K562 (cell line): ENCODE results near the gene KIAA2012. TPM values are rescaled to one million over a fixed set of nuclear protein-coding genes. Genes with fewer than 3 reads are reported as not detected.

Source experiments
- ATAC-seq: fragments of 200-7000 bp; cut with Tn5 transposase; 3 replicates; pipeline ENCODE4 v1.9.1; 2020; ENCODE audit warnings: moderate library complexity
- BruUV-seq: library from RNA; stranded (reverse); fragments of 400-500 nt; replicated peaks from 2 replicates; lab custom pipeline; 2021; lab: Mats Ljungman, UMichigan
- CTCF ChIA-PET: fragments of 300-600 bp; formaldehyde crosslinking; extraction: SDS; loops from one replicate; lab custom pipeline; 2021; ENCODE audit warnings: low intra/inter-chr PET ratio; lab: Yijun Ruan, JAX
- POLR2A ChIA-PET: fragments of 300-600, 350-650 bp; sonication (Branson Sonifier 250); formaldehyde crosslinking; extraction: SDS; loops from one replicate; lab custom pipeline; 2021; ENCODE audit warnings: antibody characterized with exemption, inconsistent platforms; lab: Yijun Ruan, JAX
- DNase-seq, 4 experiments: peaks; one replicate each; pipeline versions ENCODE4 v3.0.0 to v3.0.0-alpha.2; 2011 to 2018; ENCODE audit warnings: low spot score in 3 of 4, mixed read lengths in 3 of 4; ENCODE audit errors: extremely low read depth in 1 of 4
- FAIRE-seq: peaks from 2 replicates; lab custom pipeline; 2011; peaks lifted over from hg19 to GRCh38; lab: Jason Lieb, UNC
- H2AFZ ChIP-seq: 2 replicates; pipeline ENCODE4 v1.6.0; 2011; ENCODE audit warnings: low read depth, low read length, control low read depth, inconsistent platforms
- H3K27ac ChIP-seq: fragments of 200-600 bp; 3 replicates; pipeline ENCODE4 v1.8.0; 2011; ENCODE audit warnings: low read depth, mild to moderate bottlenecking, control low read depth, inconsistent platforms, low read length, moderate library complexity, mixed read lengths; ENCODE audit errors: extremely low read depth
- H3K27me3 ChIP-seq, 2 experiments: fragments of 300-600 bp in 1 of 2; 2 replicates in 1 of 2; 3 replicates in 1 of 2; pipeline versions ENCODE4 v1.6.0 to v1.8.0; 2011; ENCODE audit warnings: inconsistent platforms in 2 of 2, low read length in 2 of 2, mild to moderate bottlenecking in 1 of 2, mixed read lengths in 1 of 2, moderate library complexity in 1 of 2; ENCODE audit not compliant: control insufficient read depth in 2 of 2, insufficient read depth in 2 of 2
- H3K36me3 ChIP-seq: fragments of 300-600 bp; 3 replicates; pipeline ENCODE4 v1.8.0; 2011; ENCODE audit warnings: mild to moderate bottlenecking, low read length, inconsistent platforms; ENCODE audit not compliant: control insufficient read depth, insufficient read depth
- H3K4me1 ChIP-seq, 2 experiments: fragments of 200-600 bp in 1 of 2; replicated peaks in 1 of 2; 2 replicates in 1 of 2; 3 replicates in 1 of 2; pipeline versions ENCODE4 v1.5.1 to v1.8.0; 2011; ENCODE audit warnings: inconsistent platforms in 2 of 2, low read length in 2 of 2, mild to moderate bottlenecking in 1 of 2, mixed read lengths in 1 of 2, moderate library complexity in 1 of 2; ENCODE audit not compliant: control insufficient read depth in 2 of 2, insufficient read depth in 2 of 2
- H3K4me2 ChIP-seq: 2 replicates; pipeline ENCODE4 v1.6.1; 2011; ENCODE audit warnings: low read length, control low read depth, inconsistent platforms, mixed read lengths; ENCODE audit not compliant: insufficient read depth
- H3K4me3 ChIP-seq: fragments of 200-600 bp; sonication (generic), shearing (Covaris generic); 2 replicates; pipeline ENCODE4 v1.5.1; 2016; ENCODE audit warnings: control low read depth, inconsistent platforms
- H3K79me2 ChIP-seq: fragments of 200-600 bp; 3 replicates; pipeline ENCODE4 v1.8.0; 2011; ENCODE audit warnings: low read length, inconsistent platforms; ENCODE audit not compliant: control insufficient read depth, insufficient read depth
- H3K9ac ChIP-seq, 2 experiments: 2 replicates each; pipeline versions ENCODE4 v1.6.0 to v1.6.1; 2011; ENCODE audit warnings: low read depth in 2 of 2, low read length in 2 of 2, control low read depth in 1 of 2, inconsistent platforms in 1 of 2, mild to moderate bottlenecking in 1 of 2, mixed read lengths in 1 of 2; ENCODE audit not compliant: insufficient read depth in 1 of 2
- H3K9me1 ChIP-seq: one replicate; pipeline ENCODE4 v1.6.0; 2011; ENCODE audit warnings: inconsistent platforms, mild to moderate bottlenecking, low read length, moderate library complexity; ENCODE audit not compliant: control insufficient read depth, insufficient read depth
- H3K9me3 ChIP-seq: replicated peaks from 2 replicates; pipeline ENCODE4 v1.5.1; 2011; ENCODE audit warnings: low read depth, low read length, inconsistent platforms; ENCODE audit not compliant: control insufficient read depth, insufficient read depth
- H4K20me1 ChIP-seq: replicated peaks from 2 replicates; pipeline ENCODE4 v1.6.1; 2011; ENCODE audit warnings: low read length, inconsistent platforms, mixed read lengths; ENCODE audit not compliant: control insufficient read depth, insufficient read depth
- CBX1 ChIP-seq: sonication (generic); IDR thresholded peaks from 2 replicates; pipeline ENCODE4 v1.6.1; 2016; ENCODE audit warnings: antibody characterized with exemption, low read depth, mild to moderate bottlenecking
- CREM ChIP-seq: IDR thresholded peaks from 2 replicates; pipeline ENCODE4 v1.6.1; 2014; ENCODE audit warnings: antibody characterized with exemption, low read depth
- CXXC5 ChIP-seq: fragments of 250-450 bp; sonication (Bioruptor Pico); IDR thresholded peaks from 2 replicates; pipeline ENCODE4 v1.8.0; 2022; ENCODE audit warnings: inconsistent platforms, mild to moderate bottlenecking, moderate library complexity
- KLF16 ChIP-seq: IDR thresholded peaks from 2 replicates; pipeline ENCODE4 v1.6.1; 2016; ENCODE audit warnings: antibody characterized with exemption
- MBD1 ChIP-seq: fragments of 250-450 bp; sonication (Bioruptor Pico); IDR thresholded peaks from 2 replicates; pipeline ENCODE4 v1.8.0; 2022; ENCODE audit warnings: inconsistent platforms
- TAF1 ChIP-seq: IDR thresholded peaks from 2 replicates; pipeline ENCODE4 v1.6.1; 2011; ENCODE audit warnings: mild to moderate bottlenecking, low read length, moderate library complexity; ENCODE audit not compliant: insufficient read depth, control insufficient read depth, severe bottlenecking; ENCODE audit errors: extremely low read depth
- USF1 ChIP-seq: sonication (generic); formaldehyde crosslinking; IDR thresholded peaks from 2 replicates; pipeline ENCODE4 v1.9.0; 2022; ENCODE audit warnings: mild to moderate bottlenecking, missing genetic modification reagents
- ZBTB2 ChIP-seq: fragments of 450-650 bp; IDR thresholded peaks from 2 replicates; pipeline ENCODE4 v1.6.1; 2016; ENCODE audit warnings: antibody characterized with exemption
- ZNF253 ChIP-seq: fragments of 250-450 bp; sonication (Bioruptor Pico); conservative IDR thresholded peaks from 2 replicates; pipeline ENCODE4 v1.6.1; 2021; ENCODE audit warnings: mild to moderate bottlenecking
- ZNF699 ChIP-seq: fragments of 250-450 bp; sonication (Bioruptor Pico); IDR thresholded peaks from 2 replicates; pipeline ENCODE4 v1.8.0; 2021; ENCODE audit warnings: mild to moderate bottlenecking, moderate library complexity; ENCODE audit not compliant: insufficient replicate concordance
- WGBS: fragments of 100-300 bp; shearing (Covaris generic); methylation state at CpG from one replicate; pipeline ENCODE4 v1.1.6; 2016; ENCODE audit warnings: low coverage, mixed read lengths; ENCODE audit not compliant: insufficient coverage; ENCODE audit errors: missing lambda C conversion rate; 5-methylcytosine and 5-hydroxymethylcytosine counted together
- in situ Hi-C: fragments of 300-500 bp; cut with MboI; formaldehyde crosslinking; loops from 4 replicates; pipeline ENCODE4 v1.15.0; 2018; ENCODE audit warnings: inconsistent platforms, mixed read lengths
- intact Hi-C: fragments of 100-400 bp; cut with micrococcal nuclease; formaldehyde crosslinking; loops from 2 replicates; pipeline ENCODE4 v1.14.2; 2022
- polyA plus RNA-seq, 8 experiments: library from polyadenylated mRNA; depleted of rRNA in 4 of 8; stranded (reverse) in 5 of 8; unstranded in 3 of 8; fragments of >200 nt; fragmentation: Nextera tagmentation in 2 of 8; fragmentation: Illumina TruSeq in 1 of 8; extraction: Ambion mirVana in 2 of 8; extraction: Trizol in 1 of 8; gene quantifications; 2 replicates each; pipeline versions ENCODE4 v1.2.1 to v1.2.3, GENCODE V29; 2011 to 2014; ENCODE audit warnings: inconsistent platforms in 1 of 8, missing spikeins in 1 of 8
- total RNA-seq, 7 experiments: library from RNA; depleted of rRNA in 6 of 7; stranded (reverse); fragments of >200 nt in 6 of 7; fragmentation: Illumina TruSeq in 2 of 7; extraction: Trizol in 2 of 7; gene quantifications; 2 replicates each; pipeline versions ENCODE4 v1.2.1 to v1.2.3, GENCODE V29; 2011 to 2021; ENCODE audit warnings: low replicate concordance in 1 of 7
- TF ChIP-seq, protein P1 (sequence below): sonication (generic); formaldehyde crosslinking; IDR thresholded peaks from 2 replicates; pipeline ENCODE4 v1.8.0; 2022; ENCODE audit warnings: mild to moderate bottlenecking, missing genetic modification reagents
- TF ChIP-seq, protein P2 (sequence below), 2 experiments: fragments of 450-650 bp; conservative IDR thresholded peaks; 2 replicates each; pipeline ENCODE4 v1.6.1; 2017; ENCODE audit warnings: mild to moderate bottlenecking in 2 of 2, moderate library complexity in 2 of 2

KIAA2012 gene
- total and polyA plus RNA-seq, 9 of the 15 experiments (the other 6 are each of a cell fraction or from before 2014, with no cell fraction given) = not detected

DNA sequence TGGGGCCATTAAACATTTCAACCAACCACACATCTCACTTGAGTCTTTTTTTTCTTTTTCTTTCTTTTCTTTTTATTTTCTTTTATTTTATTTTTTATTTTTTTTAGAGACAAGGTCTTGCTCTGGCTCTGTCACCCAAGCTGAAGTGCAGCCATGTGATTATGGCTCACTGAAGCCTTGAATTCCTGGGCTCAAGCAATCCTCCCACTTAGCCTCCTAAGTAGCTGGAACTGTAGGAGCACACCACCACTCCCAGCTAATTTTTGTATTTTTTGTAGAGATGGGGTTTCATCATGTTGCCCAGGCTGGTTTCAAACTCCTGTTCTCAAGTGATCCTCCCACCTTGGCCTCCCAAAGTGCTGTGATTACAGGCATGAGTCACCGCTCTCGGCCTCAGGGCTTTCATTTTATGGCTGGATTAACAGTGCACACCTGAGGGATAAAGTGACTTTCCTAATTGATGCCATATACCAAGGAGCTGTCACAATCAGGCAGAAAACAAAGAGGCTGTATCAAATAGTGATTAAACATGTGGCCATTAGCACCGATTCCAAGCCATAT, 21.5 kb downstream of the KIAA2012 start:
- Histone ChIP-seq H3K36me3 (no peaks in the 10 kb centered on the region), H3K79me2 (no peaks in the 10 kb centered on the region), H3K9ac (no peak overlapping the region), H2AFZ (no peak overlapping the region), H3K4me2 (no peak overlapping the region), H3K9me3 (no peaks in the 10 kb centered on the region), H3K27me3 (no peaks in the 10 kb centered on the region; a peak in 1 of 5 replicates), H3K4me1 (no peaks in the 10 kb centered on the region; a peak in 1 of 5 replicates), H3K27ac (no peak overlapping the region), H4K20me1 (no peaks in the 10 kb centered on the region), H3K9me1 (no peaks in the 10 kb centered on the region), H3K4me3 (no peak overlapping the region)
- FAIRE-seq (no peak), ATAC-seq (no peak), DNase-seq (no peak)
- 0% methylated on average over 3 of the region's 3 CpGs for WGBS
- CTCF ChIA-PET = no interaction called here
- POLR2A ChIA-PET = interaction anchor here (1.0 kb wide), 1 partner anchor 25 kb away, joined by 4 read pairs; no protein-coding TSS in a partner anchor
- intact Hi-C loops = no loop called here
- no TSS peak for BruUV-seq
- in situ Hi-C loops = no loop called here
- TF ChIP-seq CBX1 (no peak), CXXC5 (CRISPR knock-in tag) (no peak), KLF16 (no peak), ZNF253 (CRISPR knock-in tag) (no peak), MBD1 (no peak), ZBTB2 (no peak), TAF1 (no peak), ZNF699 (CRISPR knock-in tag) (no peak), CREM (no peak), USF1 (no peak)
- TF ChIP-seq, protein P1, sequence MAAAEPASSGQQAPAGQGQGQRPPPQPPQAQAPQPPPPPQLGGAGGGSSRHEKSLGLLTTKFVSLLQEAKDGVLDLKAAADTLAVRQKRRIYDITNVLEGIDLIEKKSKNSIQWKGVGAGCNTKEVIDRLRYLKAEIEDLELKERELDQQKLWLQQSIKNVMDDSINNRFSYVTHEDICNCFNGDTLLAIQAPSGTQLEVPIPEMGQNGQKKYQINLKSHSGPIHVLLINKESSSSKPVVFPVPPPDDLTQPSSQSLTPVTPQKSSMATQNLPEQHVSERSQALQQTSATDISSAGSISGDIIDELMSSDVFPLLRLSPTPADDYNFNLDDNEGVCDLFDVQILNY (CRISPR knock-in tag) = no peak
- TF ChIP-seq, protein P2, sequence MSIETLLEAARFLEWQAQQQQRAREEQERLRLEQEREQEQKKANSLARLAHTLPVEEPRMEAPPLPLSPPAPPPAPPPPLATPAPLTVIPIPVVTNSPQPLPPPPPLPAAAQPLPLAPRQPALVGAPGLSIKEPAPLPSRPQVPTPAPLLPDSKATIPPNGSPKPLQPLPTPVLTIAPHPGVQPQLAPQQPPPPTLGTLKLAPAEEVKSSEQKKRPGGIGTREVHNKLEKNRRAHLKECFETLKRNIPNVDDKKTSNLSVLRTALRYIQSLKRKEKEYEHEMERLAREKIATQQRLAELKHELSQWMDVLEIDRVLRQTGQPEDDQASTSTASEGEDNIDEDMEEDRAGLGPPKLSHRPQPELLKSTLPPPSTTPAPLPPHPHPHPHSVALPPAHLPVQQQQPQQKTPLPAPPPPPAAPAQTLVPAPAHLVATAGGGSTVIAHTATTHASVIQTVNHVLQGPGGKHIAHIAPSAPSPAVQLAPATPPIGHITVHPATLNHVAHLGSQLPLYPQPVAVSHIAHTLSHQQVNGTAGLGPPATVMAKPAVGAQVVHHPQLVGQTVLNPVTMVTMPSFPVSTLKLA (conservative IDR thresholded peaks at IDR 0.05) = no peak
